Forelimb muscle (tissue), 1 donor: Measurements from ENCODE around the gene ERAL1. TPM values are rescaled to one million over a fixed set of nuclear protein-coding genes. Genes with fewer than 3 reads are reported as not detected.
"Not testable (repeated sequence)": the region's sequence is repeated elsewhere in the genome, so short reads cannot be mapped to it uniquely, and the experiment has no call there.

Experiments used
- DNase-seq: peaks from one replicate; pipeline ENCODE4 v3.0.0-alpha.2; 2013; ENCODE audit warnings: low read depth
- polyA plus RNA-seq: library from polyadenylated mRNA; unstranded; fragments of 120-200 nt; gene quantifications from one replicate; pipeline ENCODE4 v1.2.1, GENCODE V29; 2013; ENCODE audit not compliant: insufficient read length

The ERAL1 gene
- polyA plus RNA-seq, 1 donor, result 42.0 TPM

- no peak for DNase-seq
Observed at GRCh38 chr17:28897769-28898526, 43.1 kb downstream of the ERAL1 start.

GRCh38 chr17:28898527-28898955, 43.7 kb downstream of the ERAL1 start:
- DNase-seq, result no peak

- no peak for DNase-seq
Observed at GRCh38 chr17:28899212-28899815, 44.5 kb downstream of the ERAL1 start.

- no peak for DNase-seq
Observed at GRCh38 chr17:28900986-28901726, 46.3 kb downstream of the ERAL1 start.

GRCh38 chr17:28901866-28902818, 47.3 kb downstream of the ERAL1 start:
- DNase-seq, result no peak

GRCh38 chr17:28902819-28903545, 48.2 kb downstream of the ERAL1 start, which contains the start of gene DHRS13:
TSS of gene DHRS13 (minus strand) at chr17:28903079. CDS start at chr17:28902944, 135 bp downstream.
- no peak for DNase-seq

- not testable (repeated sequence) for DNase-seq
Observed at GRCh38 chr17:28903546-28903841, 48.7 kb downstream of the ERAL1 start.

GRCh38 chr17:28904800-28905199, 50.0 kb downstream of the ERAL1 start:
- DNase-seq, result no peak

GRCh38 chr17:28906276-28906675, 51.5 kb downstream of the ERAL1 start:
- no peak for DNase-seq

- no peak for DNase-seq
Observed at GRCh38 chr17:28906706-28907438, 52.1 kb downstream of the ERAL1 start.

- DNase-seq, result no peak
Observed at GRCh38 chr17:28907709-28908475, 53.1 kb downstream of the ERAL1 start.

- DNase-seq, result no peak
Observed at GRCh38 chr17:28908640-28909167, 53.9 kb downstream of the ERAL1 start.

- no peak for DNase-seq
Observed at GRCh38 chr17:28910534-28910933, 55.7 kb downstream of the ERAL1 start.

Other genes starting within 250 kb of the ERAL1 start
- 17.3 TPM for gene RSKR, start 240.8 kb upstream of the ERAL1 start, polyA plus RNA-seq
- 50.6 TPM for gene BLTP2, start 209.9 kb upstream of the ERAL1 start, polyA plus RNA-seq
- gene SDF2, start 193.1 kb upstream of the ERAL1 start, polyA plus RNA-seq, result 34.8 TPM
- 38.9 TPM for gene SUPT6H, start 192.8 kb upstream of the ERAL1 start, polyA plus RNA-seq
- 3.1 TPM for gene PROCA1, start 143.1 kb upstream of the ERAL1 start, polyA plus RNA-seq
- 61.9 TPM for gene RAB34, start 137.1 kb upstream of the ERAL1 start, polyA plus RNA-seq
- 1,425 TPM for gene RPL23A, start 135.0 kb upstream of the ERAL1 start, polyA plus RNA-seq
- gene TLCD1, start 128.8 kb upstream of the ERAL1 start, polyA plus RNA-seq, result 4.2 TPM
- 3.3 TPM for gene NEK8, start 126.2 kb upstream of the ERAL1 start, polyA plus RNA-seq
- gene TRAF4, start 111.0 kb upstream of the ERAL1 start, polyA plus RNA-seq, result 53.6 TPM
- gene FAM222B, start 12.2 kb upstream of the ERAL1 start, polyA plus RNA-seq, result 13.2 TPM
- 72.4 TPM for gene FLOT2, start 42.7 kb downstream of the ERAL1 start, polyA plus RNA-seq
- 2.8 TPM for gene DHRS13, start 48.1 kb downstream of the ERAL1 start, polyA plus RNA-seq
- 27.9 TPM for gene PHF12, start 96.5 kb downstream of the ERAL1 start, polyA plus RNA-seq
- 0.34 TPM for gene SEZ6, start 151.0 kb downstream of the ERAL1 start, polyA plus RNA-seq
- gene PIPOX, start 188.1 kb downstream of the ERAL1 start, polyA plus RNA-seq, result 1.9 TPM